ENCODE data around the gene CCNT1. TPM values are rescaled to one million over a fixed set of nuclear protein-coding genes. Genes with fewer than 3 reads are reported as not detected.
"Not testable (repeated sequence)": the region's sequence is repeated elsewhere in the genome, so short reads cannot be mapped to it uniquely, and the experiment has no call there.

The CCNT1 gene
- total RNA-seq, 2 experiments from 2014 or later = 150 TPM

DNA sequence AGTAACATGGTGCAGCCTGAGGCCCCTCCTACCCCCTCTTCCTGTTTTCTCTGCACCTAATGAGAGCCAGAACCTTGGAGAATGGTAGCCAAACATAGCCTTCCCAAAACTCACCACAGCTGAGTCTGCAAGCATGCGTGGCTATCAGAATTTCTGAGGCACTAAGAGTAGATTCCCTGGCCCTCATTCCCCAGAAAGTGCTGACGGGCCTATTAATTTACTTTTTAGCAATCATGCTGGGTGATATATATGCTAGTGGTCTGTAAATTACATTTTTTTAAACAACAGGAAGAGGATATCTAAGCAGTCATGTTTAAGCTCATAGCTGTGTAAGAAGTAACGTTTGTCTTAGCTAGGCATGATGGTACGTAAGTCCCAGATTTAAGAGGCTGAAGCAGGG is 64.8 kb downstream of the CCNT1 start:
- H3K9me3 Mint-ChIP-seq = no peaks in the 10 kb centered on the region
- intact Hi-C loops (cut with DNase I, micrococcal nuclease) = no loop called here
- H3K27me3 ChIP-seq (ENCODE audit: control insufficient read depth in 1 of 2, insufficient read depth in 2 of 2, low read length in 2 of 2) = no peaks in the 10 kb centered on the region
- no peaks in the 10 kb centered on the region for H3K27me3 Mint-ChIP-seq
- H3K4me3 ChIP-seq (ENCODE audit: low read length) = no peak overlapping the region
- no peak for ATAC-seq (ENCODE audit: poor library complexity)
- H3K27ac ChIP-seq (ENCODE audit: low read depth in 1 of 2, low read length in 2 of 2) = no peak overlapping the region
- peaks cover 8% of the 10 kb centered on the region for H3K4me1 Mint-ChIP-seq (ENCODE audit: low read depth)
- TF ChIP-seq, protein P1, sequence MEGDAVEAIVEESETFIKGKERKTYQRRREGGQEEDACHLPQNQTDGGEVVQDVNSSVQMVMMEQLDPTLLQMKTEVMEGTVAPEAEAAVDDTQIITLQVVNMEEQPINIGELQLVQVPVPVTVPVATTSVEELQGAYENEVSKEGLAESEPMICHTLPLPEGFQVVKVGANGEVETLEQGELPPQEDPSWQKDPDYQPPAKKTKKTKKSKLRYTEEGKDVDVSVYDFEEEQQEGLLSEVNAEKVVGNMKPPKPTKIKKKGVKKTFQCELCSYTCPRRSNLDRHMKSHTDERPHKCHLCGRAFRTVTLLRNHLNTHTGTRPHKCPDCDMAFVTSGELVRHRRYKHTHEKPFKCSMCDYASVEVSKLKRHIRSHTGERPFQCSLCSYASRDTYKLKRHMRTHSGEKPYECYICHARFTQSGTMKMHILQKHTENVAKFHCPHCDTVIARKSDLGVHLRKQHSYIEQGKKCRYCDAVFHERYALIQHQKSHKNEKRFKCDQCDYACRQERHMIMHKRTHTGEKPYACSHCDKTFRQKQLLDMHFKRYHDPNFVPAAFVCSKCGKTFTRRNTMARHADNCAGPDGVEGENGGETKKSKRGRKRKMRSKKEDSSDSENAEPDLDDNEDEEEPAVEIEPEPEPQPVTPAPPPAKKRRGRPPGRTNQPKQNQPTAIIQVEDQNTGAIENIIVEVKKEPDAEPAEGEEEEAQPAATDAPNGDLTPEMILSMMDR (IDR thresholded peaks at IDR 0.05) = no peak
- POLR2A ChIA-PET = interaction anchor here (0.6 kb wide), 1 partner anchor 24 kb away, joined by 3 read pairs; no protein-coding TSS in a partner anchor
- H3K27ac Mint-ChIP-seq = peak overlapping the region; percentile 28
- CTCF ChIA-PET = no interaction called here
- no peak overlapping the region for H3K4me3 Mint-ChIP-seq
- H3K4me1 ChIP-seq (ENCODE audit: insufficient read depth, low read length) = no peaks in the 10 kb centered on the region
- H3K36me3 ChIP-seq (ENCODE audit: insufficient read depth, low read length) = peaks cover 47% of the 10 kb centered on the region
- peaks cover 79% of the 10 kb centered on the region for H3K36me3 Mint-ChIP-seq (ENCODE audit: low read depth)
- no peaks in the 10 kb centered on the region for H3K9me3 ChIP-seq (ENCODE audit: control insufficient read depth in 1 of 2, insufficient read depth in 1 of 2, low read length in 2 of 2)
- DNase-seq = no peak

DNA sequence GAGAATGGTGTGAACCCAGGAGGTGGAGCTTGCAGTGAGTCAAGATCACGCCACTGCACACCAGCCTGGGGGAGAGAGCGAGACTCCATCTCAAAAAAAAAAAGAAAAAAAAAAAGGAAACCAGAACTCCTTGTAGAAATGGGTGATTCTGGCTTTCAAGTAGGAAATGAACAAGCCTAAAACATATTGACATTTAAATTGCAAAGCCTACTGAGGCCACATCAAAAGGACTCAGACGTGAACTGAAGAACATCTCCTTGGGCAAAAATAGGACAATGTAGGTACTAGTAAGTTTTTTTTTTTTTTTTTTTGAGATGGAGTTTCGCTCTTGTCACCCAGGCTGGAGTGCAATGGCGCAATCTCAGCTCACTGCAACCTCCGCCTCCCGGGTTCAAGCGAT is 71.2 kb downstream of the CCNT1 start:
- H3K27ac ChIP-seq (ENCODE audit: low read depth in 1 of 2, low read length in 2 of 2); H3K36me3 ChIP-seq (ENCODE audit: insufficient read depth, low read length); H3K27me3 Mint-ChIP-seq; ATAC-seq (ENCODE audit: poor library complexity); H3K4me1 Mint-ChIP-seq (ENCODE audit: low read depth); H3K4me3 ChIP-seq (ENCODE audit: low read length); intact Hi-C loops (cut with DNase I, micrococcal nuclease); H3K27ac Mint-ChIP-seq; H3K27me3 ChIP-seq (ENCODE audit: control insufficient read depth in 1 of 2, insufficient read depth in 2 of 2, low read length in 2 of 2); H3K9me3 Mint-ChIP-seq; DNase-seq; H3K4me1 ChIP-seq (ENCODE audit: insufficient read depth, low read length); POLR2A ChIA-PET; H3K4me3 Mint-ChIP-seq: not testable (repeated sequence)
- H3K36me3 Mint-ChIP-seq (ENCODE audit: low read depth) = peaks cover 49% of the 10 kb centered on the region
- peaks cover 0 to 14% of the 10 kb centered on the region in 2 experiments for H3K9me3 ChIP-seq (ENCODE audit: control insufficient read depth in 1 of 2, insufficient read depth in 1 of 2, low read length in 2 of 2)
- CTCF ChIA-PET = interaction anchor here (0.7 kb wide), 1 partner anchor 8 kb away, joined by 3 read pairs; no protein-coding TSS in a partner anchor

DNA sequence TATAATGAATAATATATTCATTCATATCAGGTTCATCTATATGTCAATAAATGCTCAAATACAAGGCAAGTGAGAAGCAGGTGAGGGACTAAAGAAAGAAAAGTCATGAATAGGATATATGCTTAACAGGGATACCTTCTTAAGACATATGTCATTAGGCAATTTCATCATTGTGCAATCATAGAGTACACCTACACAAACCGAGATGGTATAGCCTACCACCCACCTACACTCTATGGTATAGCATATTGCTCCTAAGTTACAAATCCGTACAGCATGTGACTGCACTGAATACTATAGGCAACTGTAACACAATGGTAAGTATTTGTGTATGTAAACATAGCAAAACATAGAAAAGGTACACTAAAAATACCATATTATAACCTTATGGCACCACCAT is 73.5 kb downstream of the CCNT1 start:
- intact Hi-C loops (cut with DNase I, micrococcal nuclease) = no loop called here
- Mint-ChIP-seq H3K4me1 (ENCODE audit: low read depth) (no peaks in the 10 kb centered on the region), H3K9me3 (peaks cover 3% of the 10 kb centered on the region), H3K27ac (no peak overlapping the region), H3K27me3 (no peaks in the 10 kb centered on the region), H3K36me3 (ENCODE audit: low read depth) (peaks cover 49% of the 10 kb centered on the region), H3K4me3 (no peak overlapping the region)
- TF ChIP-seq, protein P1 (IDR thresholded peaks at IDR 0.05) = no peak
- H3K4me1 ChIP-seq (ENCODE audit: insufficient read depth, low read length) = no peaks in the 10 kb centered on the region
- POLR2A ChIA-PET = no interaction called here
- CTCF ChIA-PET = no interaction called here
- no peak overlapping the region for H3K27ac ChIP-seq (ENCODE audit: low read depth in 1 of 2, low read length in 2 of 2)
- no peak overlapping the region for H3K4me3 ChIP-seq (ENCODE audit: low read length)
- H3K9me3 ChIP-seq (ENCODE audit: control insufficient read depth in 1 of 2, insufficient read depth in 1 of 2, low read length in 2 of 2) = peaks cover 0 to 14% of the 10 kb centered on the region in 2 experiments
- ATAC-seq (ENCODE audit: poor library complexity) = no peak
- no peaks in the 10 kb centered on the region for H3K36me3 ChIP-seq (ENCODE audit: insufficient read depth, low read length)
- DNase-seq = no peak
- H3K27me3 ChIP-seq (ENCODE audit: control insufficient read depth in 1 of 2, insufficient read depth in 2 of 2, low read length in 2 of 2) = no peaks in the 10 kb centered on the region

DNA sequence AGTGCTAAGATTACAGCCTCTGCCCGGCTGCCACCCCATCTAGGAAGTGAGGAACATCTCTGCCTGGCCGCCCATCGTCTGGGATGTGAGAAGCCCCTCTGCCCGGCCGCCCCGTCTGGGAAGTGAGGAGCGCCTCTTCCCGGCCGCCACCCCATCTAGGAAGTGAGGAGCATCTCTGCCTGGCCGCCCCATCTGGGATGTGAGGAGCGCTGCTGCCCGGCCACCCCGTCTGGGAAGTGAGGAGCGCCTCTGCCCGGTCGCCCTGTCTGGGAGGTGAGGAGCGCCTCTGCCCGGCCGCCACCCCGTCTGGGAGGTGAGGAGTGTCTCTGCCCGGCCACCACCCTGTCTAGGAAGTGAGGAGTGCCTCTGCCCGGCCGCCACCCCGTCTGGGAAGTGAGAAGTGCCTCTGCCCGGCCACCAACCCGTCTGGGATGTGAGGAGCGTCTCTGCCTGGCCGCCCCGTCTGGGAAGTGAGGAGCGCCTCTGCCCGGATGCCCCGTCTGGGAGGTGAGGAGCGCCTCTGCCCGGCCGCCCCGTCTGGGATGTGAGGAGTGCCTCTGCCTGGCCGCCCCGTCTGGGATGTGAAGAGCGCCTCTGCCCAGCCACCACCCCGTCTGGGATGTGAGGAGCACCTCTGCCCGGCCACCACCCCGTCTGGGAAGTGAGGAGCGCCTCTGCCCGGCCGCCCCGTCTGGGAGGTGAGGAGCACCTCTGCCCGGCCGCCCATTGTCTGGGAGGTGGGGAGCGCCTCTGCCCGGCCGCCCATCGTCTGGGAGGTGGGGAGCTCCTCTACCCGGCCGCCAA is 74.6 kb downstream of the CCNT1 start:
- H3K27me3 ChIP-seq (ENCODE audit: control insufficient read depth in 1 of 2, insufficient read depth in 2 of 2, low read length in 2 of 2); H3K27me3 Mint-ChIP-seq; H3K4me1 Mint-ChIP-seq (ENCODE audit: low read depth); POLR2A ChIA-PET; H3K9me3 Mint-ChIP-seq; H3K4me3 Mint-ChIP-seq; H3K27ac Mint-ChIP-seq; H3K4me3 ChIP-seq (ENCODE audit: low read length); H3K36me3 ChIP-seq (ENCODE audit: insufficient read depth, low read length); CTCF ChIA-PET; H3K27ac ChIP-seq (ENCODE audit: low read depth in 1 of 2, low read length in 2 of 2); DNase-seq; H3K4me1 ChIP-seq (ENCODE audit: insufficient read depth, low read length); intact Hi-C loops (cut with DNase I, micrococcal nuclease); ATAC-seq (ENCODE audit: poor library complexity): not testable (repeated sequence)
- peaks cover 0 to 14% of the 10 kb centered on the region in 2 experiments for H3K9me3 ChIP-seq (ENCODE audit: control insufficient read depth in 1 of 2, insufficient read depth in 1 of 2, low read length in 2 of 2)
- peaks cover 40% of the 10 kb centered on the region for H3K36me3 Mint-ChIP-seq (ENCODE audit: low read depth)

Measured in CD4-positive, alpha-beta T cell (primary cell).